ENCODE results near the gene NPM1.
"Not testable (repeated sequence)": the region's sequence is repeated elsewhere in the genome, so short reads cannot be mapped to it uniquely, and the experiment has no call there.

The NPM1 gene

DNA sequence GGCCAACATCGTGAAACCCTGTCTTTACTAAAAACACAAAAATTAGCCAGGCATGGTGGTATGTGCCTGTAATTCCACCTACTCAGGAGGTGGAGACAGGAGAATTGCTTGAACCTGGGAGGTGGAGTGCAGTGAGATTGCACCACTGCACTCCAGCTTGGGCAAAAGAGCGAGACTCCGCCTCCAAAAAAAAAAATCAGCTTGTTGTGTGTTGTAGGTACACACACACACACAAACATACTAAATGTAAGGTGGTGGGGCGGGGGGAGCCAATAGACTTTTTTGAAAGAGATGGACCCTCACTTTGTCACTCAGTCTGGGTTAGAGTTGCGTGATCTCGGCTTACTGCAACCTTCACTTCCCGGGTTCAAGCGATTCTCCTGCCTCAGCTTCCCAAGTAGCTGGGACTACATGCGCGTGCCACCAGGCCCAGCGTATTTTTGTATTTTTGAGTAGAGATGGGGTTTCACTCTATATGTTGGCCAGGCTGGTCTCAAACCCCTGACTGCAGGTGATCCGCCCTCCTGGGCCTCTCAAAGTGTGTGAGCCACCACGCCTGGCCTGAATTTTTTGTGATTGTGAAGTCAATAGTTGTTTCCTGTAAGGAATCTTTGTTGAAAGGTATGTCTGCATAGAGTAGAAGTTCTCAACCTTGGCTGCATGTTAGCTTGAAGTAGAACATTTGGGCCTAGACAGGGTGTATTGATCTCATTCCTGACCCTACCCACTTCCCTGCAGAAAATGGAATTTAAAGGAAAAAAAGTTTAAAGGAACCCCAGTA, 13.7 kb downstream of the NPM1 start:
- TF ChIP-seq EZH2phosphoT487 (IDR thresholded peaks at IDR 0.05; ENCODE audit: low read depth) (no peak), CTCF (IDR thresholded peaks at IDR 0.05; ENCODE audit: low read depth, low read length) (no peak)
- Histone ChIP-seq H3K9me3 (ENCODE audit: insufficient read depth, low read length) (no peaks in the 10 kb centered on the region), H3K79me2 (ENCODE audit: low read length) (peaks cover 75% of the 10 kb centered on the region), H3K4me2 (ENCODE audit: low read length) (no peak overlapping the region), H2AFZ (ENCODE audit: low read depth, low read length) (no peak overlapping the region), H3K36me3 (replicated peaks; ENCODE audit: low read depth, low read length) (peaks cover 68% of the 10 kb centered on the region), H3K4me3 (ENCODE audit: low read length) (no peak overlapping the region), H4K20me1 (ENCODE audit: insufficient read depth, low read length) (peaks cover 74% of the 10 kb centered on the region), H3K9ac (ENCODE audit: low read length) (no peak overlapping the region), H3K27me3 (ENCODE audit: low read depth, low read length) (no peaks in the 10 kb centered on the region), H3K4me1 (ENCODE audit: low read length) (no peaks in the 10 kb centered on the region), H3K27ac (ENCODE audit: low read length) (no peak overlapping the region)

GRCh38 chr5:171402751-171403150, 15.1 kb downstream of the NPM1 start:
- H3K4me2 ChIP-seq (ENCODE audit: low read length); H3K27ac ChIP-seq (ENCODE audit: low read length); H3K4me1 ChIP-seq (ENCODE audit: low read length); H3K4me3 ChIP-seq (ENCODE audit: low read length); H3K27me3 ChIP-seq (ENCODE audit: low read depth, low read length); H2AFZ ChIP-seq (ENCODE audit: low read depth, low read length); H3K9me3 ChIP-seq (ENCODE audit: insufficient read depth, low read length); H3K9ac ChIP-seq (ENCODE audit: low read length): not testable (repeated sequence)
- H3K79me2 ChIP-seq (ENCODE audit: low read length): peaks cover 75% of the 10 kb centered on the region
- H4K20me1 ChIP-seq (ENCODE audit: insufficient read depth, low read length): peaks cover 74% of the 10 kb centered on the region
- H3K36me3 ChIP-seq (replicated peaks; ENCODE audit: low read depth, low read length): peaks cover 65% of the 10 kb centered on the region

DNA sequence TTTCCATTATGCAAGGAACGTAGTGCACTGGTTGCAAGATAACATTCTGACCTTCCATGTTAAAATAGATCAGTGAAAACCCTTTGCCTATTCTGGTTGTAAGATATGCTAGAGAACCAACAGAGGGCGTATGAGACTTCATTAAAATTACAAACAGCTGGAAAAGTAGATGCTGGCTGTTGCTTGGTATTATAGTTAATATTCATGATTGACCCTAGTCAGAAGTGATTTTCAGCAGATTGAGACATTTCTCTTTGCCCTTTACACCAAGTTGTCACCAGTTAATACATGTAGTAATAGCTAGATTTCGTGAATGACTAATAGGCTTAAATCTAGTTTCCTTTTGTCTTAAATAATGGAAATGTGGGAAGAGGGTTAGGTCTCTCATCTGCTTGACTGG, 18.0 kb downstream of the NPM1 start:
- no peaks in the 10 kb centered on the region for H3K4me1 ChIP-seq (ENCODE audit: low read length)
- H3K9ac ChIP-seq (ENCODE audit: low read length): no peak overlapping the region
- H3K27ac ChIP-seq (ENCODE audit: low read length): no peak overlapping the region
- TF ChIP-seq EZH2phosphoT487 (IDR thresholded peaks at IDR 0.05; ENCODE audit: low read depth): no peak
- TF ChIP-seq CTCF (IDR thresholded peaks at IDR 0.05; ENCODE audit: low read depth, low read length): peak; percentile 51
- H3K4me3 ChIP-seq (ENCODE audit: low read length): no peak overlapping the region
- peaks cover 70% of the 10 kb centered on the region for H3K79me2 ChIP-seq (ENCODE audit: low read length)
- no peaks in the 10 kb centered on the region for H3K27me3 ChIP-seq (ENCODE audit: low read depth, low read length)
- no peaks in the 10 kb centered on the region for H3K9me3 ChIP-seq (ENCODE audit: insufficient read depth, low read length)
- peaks cover 57% of the 10 kb centered on the region for H3K36me3 ChIP-seq (replicated peaks; ENCODE audit: low read depth, low read length)
- peaks cover 71% of the 10 kb centered on the region for H4K20me1 ChIP-seq (ENCODE audit: insufficient read depth, low read length)
- H2AFZ ChIP-seq (ENCODE audit: low read depth, low read length): no peak overlapping the region
- H3K4me2 ChIP-seq (ENCODE audit: low read length): no peak overlapping the region

DNA sequence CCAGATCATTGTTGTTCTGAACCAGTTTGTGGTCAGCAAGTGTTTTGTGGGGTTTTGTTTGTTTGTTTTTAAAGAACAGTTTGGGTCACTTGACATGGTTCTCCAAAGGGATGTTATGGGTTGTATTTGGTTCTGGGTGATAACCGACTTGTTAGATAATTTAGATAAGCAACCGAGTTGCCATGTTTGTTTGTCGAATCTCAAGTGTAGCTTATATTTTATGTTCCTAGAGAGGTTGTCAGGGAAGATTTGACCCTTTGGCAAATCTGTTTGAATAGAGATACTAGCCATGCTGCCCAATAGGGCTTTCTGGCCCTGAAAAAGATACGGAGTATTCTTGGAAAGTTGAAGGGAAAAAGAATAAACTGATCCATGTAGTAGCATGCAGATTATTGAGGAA, 19.6 kb downstream of the NPM1 start:
- peaks cover 72% of the 10 kb centered on the region for H4K20me1 ChIP-seq (ENCODE audit: insufficient read depth, low read length)
- no peak overlapping the region for H3K4me3 ChIP-seq (ENCODE audit: low read length)
- H3K27ac ChIP-seq (ENCODE audit: low read length): no peak overlapping the region
- H3K4me1 ChIP-seq (ENCODE audit: low read length): no peaks in the 10 kb centered on the region
- no peaks in the 10 kb centered on the region for H3K27me3 ChIP-seq (ENCODE audit: low read depth, low read length)
- no peak overlapping the region for H3K9ac ChIP-seq (ENCODE audit: low read length)
- H3K9me3 ChIP-seq (ENCODE audit: insufficient read depth, low read length): no peaks in the 10 kb centered on the region
- H3K4me2 ChIP-seq (ENCODE audit: low read length): no peak overlapping the region
- H3K36me3 ChIP-seq (replicated peaks; ENCODE audit: low read depth, low read length): peaks cover 58% of the 10 kb centered on the region
- H3K79me2 ChIP-seq (ENCODE audit: low read length): peaks cover 67% of the 10 kb centered on the region
- no peak overlapping the region for H2AFZ ChIP-seq (ENCODE audit: low read depth, low read length)
- TF ChIP-seq CTCF (IDR thresholded peaks at IDR 0.05; ENCODE audit: low read depth, low read length): no peak
- TF ChIP-seq EZH2phosphoT487 (IDR thresholded peaks at IDR 0.05; ENCODE audit: low read depth): no peak
